ENCODE results near the gene N4BP2.

N4BP2 gene

DNA sequence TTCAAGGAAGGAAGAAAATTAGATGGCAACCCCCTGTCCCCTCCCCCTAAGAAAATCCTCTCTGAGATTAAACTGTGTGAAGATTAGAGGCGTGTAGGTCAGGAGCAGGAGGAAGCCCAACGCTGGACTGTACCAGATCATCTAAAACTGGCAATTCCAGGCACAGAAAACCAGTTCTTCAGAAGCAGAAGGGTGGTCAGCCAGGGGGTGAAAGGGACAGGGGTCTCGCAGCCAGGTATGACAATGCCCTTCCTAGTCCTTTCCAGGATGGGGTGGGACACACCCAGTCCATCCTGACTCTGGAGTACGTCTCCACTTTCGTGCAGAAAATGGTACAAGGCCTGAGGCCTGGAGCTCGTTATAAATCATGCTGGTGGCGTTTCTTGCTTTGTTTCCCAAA lies 136.9 kb downstream of the N4BP2 start:
- no peak for DNase-seq

DNA sequence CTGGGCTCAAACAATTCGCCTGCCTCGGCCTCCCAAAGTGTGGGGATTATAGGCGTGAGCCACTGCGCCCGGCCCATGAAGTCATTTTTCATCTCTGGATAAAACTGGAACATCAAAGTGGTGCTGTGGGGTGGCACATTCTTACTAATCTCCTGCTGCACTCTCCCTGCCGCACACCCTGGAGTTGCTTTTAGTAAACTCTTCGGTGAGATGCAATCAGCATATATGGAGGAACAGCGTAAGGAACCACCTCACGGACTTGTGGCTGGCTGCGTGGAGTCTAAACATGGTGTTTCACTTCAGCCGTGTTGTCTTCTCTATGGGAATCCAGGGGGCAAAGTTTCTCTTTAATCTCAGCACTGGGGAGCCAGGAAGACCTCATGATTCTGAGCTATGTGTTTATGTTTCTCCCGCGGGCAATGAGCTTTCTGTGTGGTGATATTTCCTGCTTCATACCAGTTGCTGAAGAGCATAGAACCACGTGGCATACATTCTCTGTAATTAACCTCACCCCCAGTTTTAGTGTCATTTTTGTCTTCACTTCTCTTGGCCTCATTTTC lies 138.0 kb downstream of the N4BP2 start:
- DNase-seq = no peak

DNA sequence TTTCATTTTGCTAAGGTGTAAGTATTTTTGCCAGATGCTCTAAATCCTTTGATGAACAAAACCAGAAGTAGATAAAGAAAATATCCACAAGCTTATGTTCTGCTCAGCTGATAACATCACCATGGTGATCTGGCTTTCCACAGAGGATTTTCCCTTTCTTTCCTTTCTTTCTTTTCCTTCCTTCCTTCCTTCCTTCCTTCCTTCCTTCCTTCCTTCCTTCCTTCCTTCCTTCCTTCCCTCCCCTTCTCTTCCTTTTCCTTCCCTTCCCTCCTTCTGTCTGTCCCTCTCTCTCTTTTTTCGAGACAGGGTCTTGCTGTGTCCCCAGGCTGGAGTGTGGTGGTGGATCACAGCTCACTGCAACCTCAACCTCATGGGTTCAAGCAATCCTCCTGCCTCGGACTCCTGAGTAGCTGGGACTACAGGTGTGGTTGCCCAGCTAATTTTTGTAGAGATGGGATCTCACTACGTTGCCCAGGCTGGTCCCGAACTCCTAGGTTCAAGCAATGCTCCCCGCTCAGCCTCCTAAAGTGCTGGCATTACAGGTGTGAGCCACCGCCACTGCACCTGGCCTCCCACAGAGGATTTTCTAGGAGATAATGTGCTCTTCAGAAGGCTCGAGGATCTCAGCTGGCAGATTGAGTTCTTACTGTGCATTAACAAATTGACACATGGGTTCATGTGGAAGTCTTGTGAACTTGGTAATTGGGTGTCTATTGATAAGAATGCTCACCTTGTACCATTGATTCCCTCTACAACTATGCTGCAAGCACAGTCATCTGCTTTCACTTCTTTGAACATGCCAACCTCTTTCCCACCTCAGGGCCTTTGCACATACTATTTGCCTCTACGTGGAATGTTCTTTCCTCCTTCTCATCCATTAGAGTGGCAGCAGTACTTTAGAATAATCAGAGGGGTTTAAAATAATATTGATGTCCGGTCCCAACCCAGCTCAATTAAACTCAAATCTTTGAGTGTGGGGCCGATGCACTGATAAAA lies 138.8 kb downstream of the N4BP2 start:
- DNase-seq = no peak

DNA sequence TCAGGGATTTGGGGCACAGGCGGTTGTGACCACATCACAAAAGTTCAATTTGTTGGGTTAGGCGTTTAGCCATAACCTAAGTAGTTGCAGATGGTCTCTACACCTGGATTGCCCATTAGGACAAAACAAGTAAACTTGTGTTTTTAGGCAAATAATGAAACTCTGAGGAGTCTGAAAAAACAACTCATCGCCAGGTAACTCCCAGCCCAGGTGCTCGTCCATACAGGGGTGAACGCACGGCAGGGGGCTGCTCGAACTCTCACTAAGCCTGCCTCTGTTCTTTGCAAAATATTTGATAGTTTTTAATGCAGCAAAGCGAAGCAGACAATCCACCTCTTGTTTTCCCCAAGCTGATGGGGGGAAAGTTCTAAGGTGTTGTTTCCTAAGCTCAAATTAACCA lies 139.6 kb downstream of the N4BP2 start:
- no peak for DNase-seq

DNA sequence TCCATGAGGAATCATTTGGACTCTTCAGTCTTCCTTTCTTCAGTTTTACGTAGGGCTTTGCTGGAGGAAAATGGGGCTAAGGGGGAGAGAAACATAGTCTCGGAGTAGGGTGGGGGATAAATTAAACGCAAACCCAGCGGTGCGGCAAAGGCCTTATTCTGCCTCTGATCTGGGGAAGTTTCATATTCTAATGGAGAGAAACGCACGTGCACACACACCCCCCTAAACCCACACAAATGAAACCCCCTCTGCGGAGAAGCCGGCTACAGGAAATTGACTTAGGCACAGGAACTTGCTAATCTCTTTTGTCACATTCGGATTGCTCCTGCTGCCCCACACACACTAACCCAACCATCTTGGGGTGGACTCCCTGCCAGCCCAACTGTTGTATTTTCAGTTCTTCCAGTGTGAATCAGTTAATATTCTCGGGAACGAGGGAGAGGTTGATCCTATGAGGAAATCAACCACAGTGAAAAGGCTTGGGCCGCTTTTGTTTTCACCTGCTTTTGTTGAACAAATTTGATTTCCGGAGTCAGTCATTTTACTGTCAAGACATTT lies 140.2 kb downstream of the N4BP2 start, which contains the start of gene RHOH:
Gene RHOH, plus strand, starts transcription at position 308 of the 558 bp plus-strand sequence. CDS start 46,356 bp downstream, outside the sequence.
- DNase-seq = no peak

DNA sequence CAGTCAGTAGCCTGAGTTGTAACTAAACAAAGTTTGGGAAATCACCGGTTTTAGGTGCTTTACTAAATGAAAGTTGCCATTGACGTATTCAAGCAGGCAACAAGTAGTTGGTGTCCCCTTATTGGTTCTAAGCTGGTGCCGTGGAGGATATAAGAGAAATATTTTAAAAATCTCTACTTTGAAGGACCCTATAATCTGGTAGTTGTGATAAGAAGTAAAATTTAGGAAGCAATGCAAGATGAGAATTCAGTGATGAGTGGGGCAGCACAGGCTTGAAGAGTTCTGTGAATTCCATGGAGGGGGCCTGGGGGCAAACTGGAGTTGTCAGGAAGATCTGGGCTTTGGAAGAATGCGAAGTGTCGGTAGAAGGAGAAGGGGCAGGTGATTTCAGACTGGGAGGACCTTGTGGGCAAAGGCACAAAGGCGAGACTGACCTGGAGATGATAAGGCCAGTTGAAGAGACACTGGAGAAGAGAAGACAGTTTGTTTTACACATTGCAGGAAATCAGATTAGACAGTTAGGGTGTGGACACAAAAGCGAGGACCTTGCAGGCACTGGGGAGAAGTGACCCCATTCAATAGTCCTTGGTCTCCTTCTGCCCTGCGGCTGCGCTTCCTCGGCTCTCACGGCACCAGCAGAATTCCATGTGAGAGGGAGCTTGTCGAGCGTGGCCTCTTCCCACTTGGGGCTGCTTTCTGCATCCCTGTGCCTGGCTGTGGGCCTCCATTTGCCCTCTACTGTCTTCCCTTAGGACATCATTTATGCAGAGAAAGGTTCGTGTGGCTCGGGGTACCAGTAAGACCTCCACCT lies 141.4 kb downstream of the N4BP2 start:
- no peak for DNase-seq

DNA sequence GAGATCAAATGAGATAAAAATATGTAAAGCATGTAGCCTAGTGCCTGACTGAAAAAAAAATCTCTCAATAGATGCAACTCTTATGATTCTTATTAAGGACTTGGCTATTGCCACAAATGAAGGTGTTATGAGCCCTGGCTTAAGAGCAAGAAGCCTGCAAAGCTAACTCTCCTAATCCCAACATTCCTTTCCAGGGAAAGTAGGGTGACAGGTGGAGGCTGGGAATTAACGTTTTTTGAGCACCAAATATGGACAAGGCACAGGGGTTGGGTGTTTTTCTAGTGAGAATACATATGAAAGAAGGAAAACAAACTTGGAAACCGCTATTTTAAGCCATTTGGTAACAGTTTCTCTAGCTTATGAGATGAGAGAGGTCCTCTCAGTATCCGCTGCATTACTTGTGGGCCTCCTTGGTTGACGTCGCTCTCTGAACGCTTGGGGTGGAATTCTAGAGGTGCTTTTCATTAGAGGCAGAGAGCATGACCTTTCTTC lies 142.6 kb downstream of the N4BP2 start:
- DNase-seq = no peak

DNA sequence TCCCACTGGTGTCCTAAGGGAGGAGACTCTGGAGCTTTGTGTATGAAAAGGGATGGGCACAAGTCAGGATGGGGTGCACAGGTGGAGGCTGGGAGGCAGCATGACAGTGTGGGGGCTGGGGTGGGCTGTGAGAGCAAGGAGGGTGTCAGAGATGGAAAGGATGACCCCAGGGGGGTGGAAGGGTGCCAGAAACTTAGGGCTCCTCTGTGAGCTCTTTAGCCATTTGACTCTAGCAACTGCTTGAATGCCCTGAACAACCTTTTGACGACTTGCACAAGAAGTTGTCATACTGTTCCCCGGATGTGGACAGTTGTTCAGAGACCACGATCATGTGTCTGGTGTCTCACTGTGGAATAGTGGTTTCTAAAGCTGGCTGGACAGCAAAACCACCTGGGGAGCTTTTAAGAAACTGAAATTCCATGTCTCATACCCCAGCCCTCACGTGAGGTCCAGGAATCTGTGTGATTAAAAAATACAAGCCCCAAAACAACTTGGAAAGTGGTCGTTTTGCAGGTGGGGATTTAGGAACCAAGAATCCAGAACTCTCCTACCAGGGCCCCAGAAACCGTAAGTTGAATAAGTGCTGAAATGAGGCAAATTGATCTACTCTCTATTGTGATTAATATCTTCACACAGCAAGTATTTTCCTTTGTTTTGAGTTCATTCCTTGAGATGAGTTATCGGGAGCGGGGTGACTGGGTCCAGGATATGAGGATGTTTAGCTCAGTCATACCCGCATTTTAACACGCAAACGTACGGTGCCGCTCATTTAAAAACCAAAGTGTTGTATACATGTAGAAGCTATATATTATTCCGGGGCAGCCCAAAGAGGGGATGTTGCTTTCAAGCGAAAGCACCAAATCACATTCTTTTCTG lies 143.6 kb downstream of the N4BP2 start:
- no peak for DNase-seq

DNA sequence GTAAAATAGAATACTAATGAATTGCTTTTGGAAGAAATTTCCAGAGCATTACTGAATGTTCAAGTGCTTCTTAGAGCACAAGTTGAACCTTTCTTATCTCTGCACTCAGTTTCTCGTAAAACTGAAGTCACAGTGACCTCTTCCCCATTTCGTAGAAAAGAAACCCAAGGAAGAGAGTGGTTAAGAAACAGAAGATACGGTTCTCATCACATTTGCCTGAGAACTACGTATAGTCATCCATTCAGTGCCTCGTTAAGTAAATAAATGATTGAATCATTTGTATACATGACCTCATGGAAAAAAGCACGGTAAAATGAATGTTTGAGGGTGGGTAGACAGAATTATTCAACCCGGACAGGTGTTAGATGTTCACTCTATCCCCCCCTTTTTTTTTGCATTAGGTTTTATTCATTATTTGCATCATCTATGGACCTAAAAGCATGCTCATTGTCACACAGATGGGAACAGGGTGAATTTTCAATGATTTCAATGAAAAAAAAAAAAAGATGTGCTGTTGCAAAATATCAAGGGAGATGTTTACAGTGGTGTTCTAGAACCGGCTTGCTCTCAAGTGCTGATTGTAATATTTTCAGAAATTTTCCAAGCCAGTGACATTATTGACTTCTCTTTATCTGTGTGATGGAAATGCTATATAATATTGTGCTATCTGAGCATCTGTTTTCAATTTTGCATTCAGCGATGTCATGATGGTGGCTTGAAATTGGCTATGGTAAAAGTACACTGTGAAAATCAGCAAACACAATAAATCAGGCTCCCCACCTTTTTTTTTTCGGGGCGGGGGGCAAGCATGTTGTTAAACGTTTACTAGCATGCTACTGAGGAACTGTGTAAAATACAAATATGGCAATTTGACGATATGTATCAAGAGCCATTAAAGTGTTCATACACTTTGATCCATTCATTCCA lies 144.5 kb downstream of the N4BP2 start:
- no peak for DNase-seq

DNA sequence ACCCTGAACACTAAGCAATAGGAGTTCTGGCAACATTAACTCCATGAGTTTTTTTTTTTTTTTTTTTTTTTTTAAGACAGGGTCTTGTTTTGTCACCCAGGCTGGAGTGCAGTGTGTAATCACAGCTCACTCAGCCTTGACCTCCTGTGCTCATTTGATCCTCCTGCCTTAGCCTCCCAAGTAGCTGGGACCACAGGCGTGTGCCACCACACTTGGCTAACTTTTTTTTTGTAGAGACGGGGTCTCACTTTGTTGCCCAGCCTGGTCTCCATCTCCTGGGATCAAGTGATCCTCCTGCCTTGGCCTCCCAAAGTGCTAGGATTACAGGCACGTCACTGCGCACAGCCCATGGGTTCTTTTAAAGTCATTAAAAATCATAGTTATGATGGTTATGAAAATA lies 145.2 kb downstream of the N4BP2 start:
- DNase-seq = no peak

DNA sequence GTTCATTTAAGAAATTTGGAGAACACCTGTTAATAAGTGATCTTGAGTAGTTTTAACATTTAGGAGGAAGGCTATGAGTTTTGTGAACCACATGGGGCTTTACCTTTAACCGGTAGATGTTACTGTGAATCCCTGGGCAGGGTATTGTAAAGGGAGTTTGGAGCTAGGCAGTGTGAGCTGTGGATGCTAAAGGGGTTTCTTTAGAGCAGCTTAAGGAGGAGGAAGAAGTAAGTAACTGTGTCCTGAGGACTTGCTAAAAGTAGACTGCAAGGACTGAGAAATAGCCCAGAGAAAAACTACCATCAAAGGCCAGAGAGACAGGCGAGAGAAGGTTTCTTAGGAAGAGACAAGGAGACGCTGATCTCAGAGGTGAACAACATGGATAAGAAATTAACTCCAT lies 145.8 kb downstream of the N4BP2 start:
- no peak for DNase-seq

DNA sequence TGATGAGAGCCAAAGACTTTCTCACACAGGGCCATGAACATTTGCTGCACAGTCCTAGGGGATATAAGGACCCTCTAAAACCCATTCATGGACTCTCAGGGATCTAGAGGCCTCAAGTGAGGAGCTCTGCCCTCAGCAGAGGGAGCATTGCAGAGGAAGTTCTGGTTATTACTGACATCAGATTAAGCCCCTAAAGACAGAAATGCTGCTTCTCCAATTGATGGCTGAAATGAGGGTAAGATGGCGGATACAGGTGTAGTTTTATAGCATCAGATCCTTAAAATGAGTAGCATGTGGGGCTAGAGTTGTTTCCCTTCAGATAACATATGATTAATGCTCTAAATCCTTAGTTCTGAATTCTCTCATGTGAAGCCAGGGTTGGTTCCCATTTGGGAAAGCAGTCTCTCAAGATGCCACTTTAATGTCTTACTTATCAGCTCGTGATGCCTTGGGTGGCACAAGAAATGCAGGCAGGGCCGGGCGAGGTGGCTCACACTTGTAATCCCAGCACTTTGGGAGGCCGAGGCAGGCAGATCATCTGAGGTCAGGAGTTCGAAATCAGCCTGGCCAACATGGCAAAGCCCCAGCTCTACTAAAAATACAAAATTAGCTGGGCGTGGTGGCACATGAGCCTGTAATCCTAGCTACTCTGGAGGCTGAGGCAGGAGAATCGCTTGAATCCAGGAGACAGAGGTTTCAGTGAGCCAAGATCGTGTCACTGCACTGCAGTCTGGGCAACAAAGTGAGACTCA lies 148.0 kb downstream of the N4BP2 start:
- DNase-seq = no peak

DNA sequence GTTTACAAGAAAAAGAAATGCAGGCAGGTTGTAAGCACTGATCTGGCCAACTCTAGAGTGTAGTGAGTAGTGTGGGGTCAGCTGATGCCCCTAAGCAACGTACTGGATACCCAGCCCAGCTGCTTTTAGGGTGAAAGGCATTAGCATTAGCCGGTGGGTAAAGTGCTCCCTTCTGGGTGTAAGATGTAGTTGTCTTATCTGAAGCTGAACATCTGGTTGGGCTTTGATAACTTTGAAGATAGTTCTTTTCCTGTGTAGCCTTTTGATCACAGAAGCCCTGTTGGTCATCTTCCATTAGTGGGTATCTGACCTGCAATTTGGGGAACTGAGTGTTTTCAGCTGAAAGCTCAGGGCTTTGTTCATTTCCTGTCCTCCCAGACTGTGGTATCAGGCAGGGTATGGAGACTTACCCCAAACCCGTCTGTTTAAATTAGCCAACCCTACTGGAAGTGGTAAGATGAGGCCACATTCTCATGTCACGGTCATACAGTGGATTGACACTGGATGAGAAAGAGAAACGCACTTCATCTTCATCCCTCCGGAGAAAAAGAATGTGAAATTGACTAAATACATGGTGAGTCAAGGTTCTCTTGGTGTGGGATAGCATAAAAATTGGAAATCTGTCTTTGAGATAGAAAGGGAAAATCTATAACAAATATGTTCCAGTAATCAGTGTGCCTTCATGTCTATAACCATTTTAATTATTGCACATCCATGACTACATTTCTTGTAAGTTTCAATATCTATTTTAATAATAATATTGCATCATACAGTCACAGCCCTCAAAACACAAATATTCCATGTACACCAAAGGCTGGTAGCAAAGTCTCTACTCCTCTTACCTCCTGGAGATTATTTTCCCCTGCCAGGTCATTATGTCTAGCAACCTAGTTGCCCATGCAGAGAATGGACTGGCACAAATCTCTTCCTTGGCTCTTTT lies 148.9 kb downstream of the N4BP2 start:
- no peak for DNase-seq

DNA sequence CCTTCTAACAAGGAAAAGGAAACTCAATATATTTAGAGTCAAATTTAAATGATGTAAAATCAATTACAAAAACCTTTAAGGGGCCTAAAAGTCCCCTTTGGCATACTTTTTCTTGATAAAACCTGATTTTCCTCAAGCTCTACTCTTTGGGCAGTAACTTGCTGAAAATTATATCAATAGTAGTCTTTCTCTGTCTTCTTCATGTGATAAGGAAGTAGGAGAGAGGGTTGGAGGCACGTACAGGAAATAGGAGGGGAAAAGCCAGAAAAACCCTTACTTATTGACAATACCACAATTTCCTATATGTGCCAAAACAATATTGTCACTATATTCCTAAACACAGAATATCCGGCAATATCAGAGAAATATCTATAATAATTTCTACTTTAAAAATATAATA lies 149.8 kb downstream of the N4BP2 start:
- DNase-seq = no peak
